ENCODE measurements around the gene CHST12. TPM values are rescaled to one million over a fixed set of nuclear protein-coding genes. Genes with fewer than 3 reads are reported as not detected.

The CHST12 gene
- total RNA-seq, 2 experiments from 2014 or later, result 3.9 to 43.4 TPM

GRCh38 chr7:2494191-2495130 lies 91.0 kb downstream of the CHST12 start:
- TF ChIP-seq EZH2phosphoT487 (IDR thresholded peaks at IDR 0.05; ENCODE audit: borderline replicate concordance, low read depth, low read length), result no peak
- TF ChIP-seq, protein P1, sequence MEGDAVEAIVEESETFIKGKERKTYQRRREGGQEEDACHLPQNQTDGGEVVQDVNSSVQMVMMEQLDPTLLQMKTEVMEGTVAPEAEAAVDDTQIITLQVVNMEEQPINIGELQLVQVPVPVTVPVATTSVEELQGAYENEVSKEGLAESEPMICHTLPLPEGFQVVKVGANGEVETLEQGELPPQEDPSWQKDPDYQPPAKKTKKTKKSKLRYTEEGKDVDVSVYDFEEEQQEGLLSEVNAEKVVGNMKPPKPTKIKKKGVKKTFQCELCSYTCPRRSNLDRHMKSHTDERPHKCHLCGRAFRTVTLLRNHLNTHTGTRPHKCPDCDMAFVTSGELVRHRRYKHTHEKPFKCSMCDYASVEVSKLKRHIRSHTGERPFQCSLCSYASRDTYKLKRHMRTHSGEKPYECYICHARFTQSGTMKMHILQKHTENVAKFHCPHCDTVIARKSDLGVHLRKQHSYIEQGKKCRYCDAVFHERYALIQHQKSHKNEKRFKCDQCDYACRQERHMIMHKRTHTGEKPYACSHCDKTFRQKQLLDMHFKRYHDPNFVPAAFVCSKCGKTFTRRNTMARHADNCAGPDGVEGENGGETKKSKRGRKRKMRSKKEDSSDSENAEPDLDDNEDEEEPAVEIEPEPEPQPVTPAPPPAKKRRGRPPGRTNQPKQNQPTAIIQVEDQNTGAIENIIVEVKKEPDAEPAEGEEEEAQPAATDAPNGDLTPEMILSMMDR (conservative IDR thresholded peaks at IDR 0.05; ENCODE audit: low read length), result no peak
- Histone ChIP-seq H3K4me1 (ENCODE audit: insufficient read depth, low read length, poor library complexity, severe bottlenecking) (no peaks in the 10 kb centered on the region), H3K27ac (ENCODE audit: low read depth, low read length, poor library complexity, severe bottlenecking) (no peak overlapping the region), H2AFZ (ENCODE audit: low read length) (no peak overlapping the region), H3K36me3 (ENCODE audit: insufficient read depth, low read length) (no peaks in the 10 kb centered on the region), H4K20me1 (ENCODE audit: insufficient read depth, low read length) (no peaks in the 10 kb centered on the region; the same call in 1 of the 2 replicates), H3K79me2 (ENCODE audit: insufficient read depth, low read depth, low read length) (no peaks in the 10 kb centered on the region), H3K9me2 (ENCODE audit: insufficient read depth, low read length) (no peaks in the 10 kb centered on the region), H3K9me3 (ENCODE audit: low read length) (no peaks in the 10 kb centered on the region), H3K4me3 (ENCODE audit: low read depth, low read length, poor library complexity, severe bottlenecking) (no peak overlapping the region), H3K4me2 (ENCODE audit: low read length) (no peak overlapping the region)
- POLR2A ChIA-PET, result interaction anchor here (0.7 kb wide), 1 partner anchor 384 kb away, joined by 7 read pairs; no protein-coding TSS in a partner anchor
- intact Hi-C loops (cut with micrococcal nuclease; ENCODE audit: unreplicated experiment), result no loop called here
- no peak for DNase-seq (ENCODE audit: low spot score)
- no TSS peak for BruUV-seq (replicated peaks)
- CTCF ChIA-PET (ENCODE audit: unreplicated experiment), result no interaction called here

- Histone ChIP-seq H3K4me1 (ENCODE audit: insufficient read depth, low read length, poor library complexity, severe bottlenecking) (no peaks in the 10 kb centered on the region), H3K79me2 (ENCODE audit: insufficient read depth, low read depth, low read length) (no peaks in the 10 kb centered on the region), H2AFZ (ENCODE audit: low read length) (no peak overlapping the region), H4K20me1 (ENCODE audit: insufficient read depth, low read length) (no peaks in the 10 kb centered on the region; the same call in 1 of the 2 replicates), H3K4me3 (ENCODE audit: low read depth, low read length, poor library complexity, severe bottlenecking) (no peak overlapping the region), H3K9me3 (ENCODE audit: low read length) (no peaks in the 10 kb centered on the region), H3K4me2 (ENCODE audit: low read length) (no peak overlapping the region), H3K36me3 (ENCODE audit: insufficient read depth, low read length) (no peaks in the 10 kb centered on the region), H3K9me2 (ENCODE audit: insufficient read depth, low read length) (no peaks in the 10 kb centered on the region), H3K27ac (ENCODE audit: low read depth, low read length, poor library complexity, severe bottlenecking) (no peak overlapping the region)
- intact Hi-C loops (cut with micrococcal nuclease; ENCODE audit: unreplicated experiment), result no loop called here
- TF ChIP-seq, protein P1 (conservative IDR thresholded peaks at IDR 0.05; ENCODE audit: low read length), result no peak
- TF ChIP-seq EZH2phosphoT487 (IDR thresholded peaks at IDR 0.05; ENCODE audit: borderline replicate concordance, low read depth, low read length), result no peak
- no peak for DNase-seq (ENCODE audit: low spot score)
- ChIA-PET CTCF (ENCODE audit: unreplicated experiment) (no interaction called here), POLR2A (interaction anchor here (0.7 kb wide), 1 partner anchor 382 kb away, joined by 7 read pairs; no protein-coding TSS in a partner anchor)
- BruUV-seq (replicated peaks), result no TSS peak
Observed at GRCh38 chr7:2495418-2496299, 92.2 kb downstream of the CHST12 start.
